Stimulated activated naive CD8-positive, alpha-beta T cell treated with anti-CD3 and anti-CD28 coated beads, Interleukin-15, Interleukin-2, amounts not matched to agents 100 ng/mL and 50 ng/mL, for 24 hours (primary cell): Measurements from ENCODE around the gene PIM3.
A peak's percentile ranks its signal among the peaks of the same experiment; 100 is the strongest.
"Not testable (repeated sequence)": the region's sequence is repeated elsewhere in the genome, so short reads cannot be mapped to it uniquely, and the experiment has no call there.

Source experiments
- H3K27ac Mint-ChIP-seq: one replicate; pipeline ENCODE4 v1.8.0; 2021; ENCODE audit warnings: mild to moderate bottlenecking, mixed read lengths
- H3K27me3 Mint-ChIP-seq: one replicate; pipeline ENCODE4 v1.8.0; 2021; ENCODE audit warnings: mixed read lengths
- H3K36me3 Mint-ChIP-seq: one replicate; pipeline ENCODE4 v1.8.0; 2021; ENCODE audit warnings: low read depth, mixed read lengths
- H3K4me1 Mint-ChIP-seq: one replicate; pipeline ENCODE4 v1.8.0; 2021; ENCODE audit warnings: low read depth, mixed read lengths
- H3K4me3 Mint-ChIP-seq: one replicate; pipeline ENCODE4 v1.8.0; 2021; ENCODE audit warnings: mild to moderate bottlenecking, mixed read lengths
- H3K9me3 Mint-ChIP-seq: one replicate; pipeline ENCODE4 v1.8.0; 2021; ENCODE audit warnings: mixed read lengths

PIM3 gene

DNA sequence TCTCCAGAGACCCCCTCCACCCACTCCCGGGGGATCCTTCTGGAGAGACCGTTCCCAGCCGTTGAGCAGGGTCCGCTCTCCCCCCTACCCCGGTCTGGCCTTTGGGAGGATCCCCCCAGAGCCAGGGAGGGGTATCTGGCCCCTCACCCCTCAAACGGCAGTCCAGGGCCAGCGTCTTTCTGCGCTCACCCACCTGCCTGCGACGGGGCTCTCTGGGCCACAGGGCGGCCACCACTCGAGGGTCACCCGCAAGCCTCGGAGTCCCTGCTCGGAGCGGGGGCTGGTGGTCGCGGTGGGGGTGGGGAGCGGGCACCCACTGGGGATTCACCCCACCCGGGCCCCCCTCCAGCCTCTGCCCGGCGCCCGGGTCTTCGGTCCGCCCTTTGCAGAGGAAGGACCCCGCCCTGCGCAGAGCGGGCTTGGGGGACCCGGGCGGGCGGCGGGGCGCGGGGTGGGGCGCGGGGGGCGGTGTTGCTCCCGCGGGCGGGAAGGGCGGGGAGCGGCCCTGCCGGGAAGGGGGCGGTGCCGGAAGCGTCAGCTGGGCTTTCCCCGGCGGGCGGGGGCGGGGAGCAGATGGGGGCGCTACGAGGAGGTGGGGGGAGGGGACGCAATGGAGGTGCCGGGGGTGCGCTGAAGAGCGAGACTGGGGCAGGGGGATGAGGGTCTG lies 25.5 kb upstream of the PIM3 start:
- Mint-ChIP-seq H3K4me1 (peaks cover 41% of the 10 kb centered on the region), H3K27ac (no peak overlapping the region), H3K9me3 (no peaks in the 10 kb centered on the region), H3K27me3 (no peaks in the 10 kb centered on the region), H3K4me3 (peak overlapping the region; percentile 53), H3K36me3 (no peaks in the 10 kb centered on the region)

DNA sequence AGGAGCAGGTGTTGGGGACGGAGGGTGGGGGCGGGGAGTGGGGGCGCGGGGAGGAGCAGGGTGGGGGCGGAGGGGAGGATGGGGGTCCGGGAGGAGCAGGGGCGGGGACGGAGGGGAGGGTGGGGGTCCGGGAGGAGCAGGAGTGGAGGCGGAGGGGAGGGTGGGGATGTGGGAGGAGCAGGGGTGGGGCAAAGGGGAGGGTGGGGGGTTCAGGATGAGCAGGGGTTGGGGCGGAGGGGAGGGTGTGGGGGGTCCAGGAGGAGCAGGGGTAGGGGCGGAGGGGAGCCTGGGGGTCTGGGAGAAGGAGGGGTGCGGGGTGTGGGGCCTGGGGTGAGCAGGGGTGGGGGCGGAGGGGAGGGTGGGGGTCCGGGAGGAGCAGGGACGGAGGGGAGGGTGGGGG lies 25.0 kb upstream of the PIM3 start:
- Mint-ChIP-seq H3K36me3 (no peaks in the 10 kb centered on the region), H3K9me3 (no peaks in the 10 kb centered on the region), H3K27me3 (no peaks in the 10 kb centered on the region), H3K4me3 (no peak overlapping the region), H3K4me1 (peaks cover 36% of the 10 kb centered on the region), H3K27ac (no peak overlapping the region)

DNA sequence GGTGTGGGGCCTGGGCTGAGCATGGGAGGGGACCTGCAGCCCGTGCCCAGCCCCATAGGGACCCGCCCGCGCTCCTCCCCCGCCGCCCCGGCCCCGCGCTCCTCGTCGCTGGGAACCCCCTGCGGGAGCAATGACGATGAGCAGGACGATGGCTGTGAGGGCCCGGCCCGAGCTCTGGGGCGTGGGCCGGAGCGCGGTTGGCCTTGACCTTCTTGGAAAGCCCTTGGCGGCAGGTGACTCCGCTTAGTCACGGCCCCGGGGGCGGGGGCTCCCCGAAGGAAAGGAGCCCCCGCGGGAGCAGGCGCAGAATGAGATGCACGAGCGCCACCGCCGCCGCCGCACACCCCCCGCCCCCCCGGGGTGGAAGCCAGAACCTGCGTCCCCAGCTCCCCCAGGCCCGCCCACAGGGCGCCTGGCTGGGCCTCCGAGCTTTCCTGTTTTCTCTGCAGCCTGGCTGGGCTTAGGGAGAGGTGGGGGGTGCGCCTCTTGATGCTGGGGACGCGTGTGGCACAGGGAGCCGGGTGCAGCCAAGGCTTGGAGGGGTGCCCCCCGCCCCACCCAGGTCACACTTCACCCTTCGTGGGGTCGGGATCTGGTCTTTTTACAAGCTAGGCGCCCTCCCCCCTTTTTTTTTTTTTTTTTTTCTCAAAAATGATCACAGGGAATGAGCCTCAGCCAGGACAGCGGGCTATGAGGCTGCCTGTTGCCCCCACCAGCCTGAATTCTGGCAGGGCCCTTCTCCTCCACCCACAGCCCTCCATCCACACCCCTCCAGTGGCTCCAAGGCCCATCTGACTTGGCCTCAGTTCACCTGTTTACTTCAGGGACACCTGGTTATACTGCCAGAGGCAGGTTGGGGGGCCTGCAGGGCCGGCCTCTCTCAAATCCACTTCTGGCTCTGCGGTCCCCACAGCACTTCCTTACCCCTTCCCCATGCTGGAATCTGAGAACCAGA lies 24.3 kb upstream of the PIM3 start:
- H3K27me3 Mint-ChIP-seq = no peaks in the 10 kb centered on the region
- peaks cover 28% of the 10 kb centered on the region for H3K4me1 Mint-ChIP-seq
- H3K9me3 Mint-ChIP-seq = no peaks in the 10 kb centered on the region
- no peaks in the 10 kb centered on the region for H3K36me3 Mint-ChIP-seq
- peak overlapping the region; percentile 83 for H3K27ac Mint-ChIP-seq
- peak overlapping the region; percentile 66 for H3K4me3 Mint-ChIP-seq

DNA sequence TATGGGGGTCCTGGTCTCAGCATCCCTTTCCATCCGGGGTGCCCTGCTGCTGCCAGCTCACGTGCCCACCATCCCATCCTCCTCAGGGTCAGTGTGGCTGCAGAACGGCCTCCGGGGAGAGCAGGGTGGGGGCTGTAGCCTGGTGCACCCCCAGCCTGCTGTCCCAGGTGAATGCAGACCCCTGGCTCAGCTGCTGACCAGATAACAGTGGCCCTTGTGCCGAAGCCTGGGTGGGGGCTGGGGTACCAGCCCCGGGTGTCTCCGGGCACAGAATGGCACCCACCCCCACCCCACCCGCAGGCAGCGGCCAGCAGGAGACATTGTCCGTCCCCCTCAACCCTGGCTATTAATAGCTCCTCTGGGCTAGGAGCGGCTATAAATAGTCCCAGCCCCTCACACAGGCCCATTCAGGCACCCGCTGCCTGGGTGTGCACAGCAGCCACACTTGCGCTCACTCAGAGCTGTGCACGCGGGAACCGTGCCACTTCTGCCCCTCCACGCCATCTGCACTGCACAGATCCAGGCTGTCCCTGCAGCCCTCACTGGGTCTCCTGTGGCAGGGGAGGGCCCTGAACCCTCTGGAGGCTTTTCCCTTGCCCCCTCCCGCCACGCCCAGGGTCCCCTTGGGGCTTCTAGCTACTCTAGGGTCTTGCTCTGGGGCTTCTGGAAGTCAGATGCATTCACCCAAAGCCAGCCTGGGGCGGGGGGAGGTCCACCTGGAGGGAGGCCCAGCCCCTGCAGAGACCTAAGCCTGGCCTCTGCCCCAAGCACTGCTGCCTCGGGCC lies 23.4 kb upstream of the PIM3 start:
- H3K27me3 Mint-ChIP-seq = no peaks in the 10 kb centered on the region
- H3K4me1 Mint-ChIP-seq = peaks cover 23% of the 10 kb centered on the region

DNA sequence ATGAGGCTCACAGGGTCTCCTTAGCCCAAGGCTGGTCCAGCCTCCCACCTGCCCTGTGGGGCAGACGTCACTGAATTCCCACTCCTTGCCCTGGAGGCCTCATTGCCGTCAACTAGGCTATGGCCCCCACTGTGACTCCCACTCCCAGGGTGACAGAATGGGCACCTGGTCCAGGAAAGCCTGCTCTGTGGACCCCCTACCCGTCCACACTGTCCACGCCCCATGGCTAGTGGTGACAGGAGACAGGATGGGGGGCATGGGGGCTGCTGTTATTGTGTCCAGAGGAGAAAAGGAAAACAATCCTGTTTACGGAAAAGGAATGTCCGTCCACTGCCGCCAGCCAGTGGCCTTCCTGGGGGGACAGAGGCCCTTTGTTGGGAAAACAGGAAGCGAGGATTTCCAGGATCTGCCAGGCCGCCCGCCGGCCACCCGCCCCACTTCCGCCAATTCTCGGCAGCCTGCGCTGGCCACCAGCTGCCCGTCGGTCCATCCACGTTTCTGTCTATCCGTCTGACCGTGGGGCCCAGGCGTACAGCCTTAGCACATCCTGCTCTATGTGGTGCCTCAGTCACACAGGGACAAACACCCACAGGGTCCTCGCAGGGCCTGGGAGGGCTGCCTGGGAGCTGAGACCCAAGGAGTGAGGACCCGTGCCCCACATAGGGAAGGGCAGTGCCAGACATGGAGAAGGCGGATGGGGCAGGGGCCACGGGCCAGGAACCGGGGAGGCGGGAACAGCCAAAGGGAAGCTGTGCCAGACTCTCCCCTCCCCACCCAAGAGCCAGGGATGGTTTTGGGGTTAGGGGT lies 22.6 kb upstream of the PIM3 start:
- H3K27ac Mint-ChIP-seq = no peak overlapping the region
- no peaks in the 10 kb centered on the region for H3K9me3 Mint-ChIP-seq
- H3K36me3 Mint-ChIP-seq = no peaks in the 10 kb centered on the region
- H3K4me1 Mint-ChIP-seq = peaks cover 19% of the 10 kb centered on the region
- H3K4me3 Mint-ChIP-seq = no peak overlapping the region
- H3K27me3 Mint-ChIP-seq = no peaks in the 10 kb centered on the region

More for the DNA sequence above, 23.4 kb upstream of the PIM3 start:
- H3K36me3 Mint-ChIP-seq = no peaks in the 10 kb centered on the region
- peak overlapping the region; percentile 66 for H3K4me3 Mint-ChIP-seq
- H3K27ac Mint-ChIP-seq = peak overlapping the region; percentile 83
- no peaks in the 10 kb centered on the region for H3K9me3 Mint-ChIP-seq

DNA sequence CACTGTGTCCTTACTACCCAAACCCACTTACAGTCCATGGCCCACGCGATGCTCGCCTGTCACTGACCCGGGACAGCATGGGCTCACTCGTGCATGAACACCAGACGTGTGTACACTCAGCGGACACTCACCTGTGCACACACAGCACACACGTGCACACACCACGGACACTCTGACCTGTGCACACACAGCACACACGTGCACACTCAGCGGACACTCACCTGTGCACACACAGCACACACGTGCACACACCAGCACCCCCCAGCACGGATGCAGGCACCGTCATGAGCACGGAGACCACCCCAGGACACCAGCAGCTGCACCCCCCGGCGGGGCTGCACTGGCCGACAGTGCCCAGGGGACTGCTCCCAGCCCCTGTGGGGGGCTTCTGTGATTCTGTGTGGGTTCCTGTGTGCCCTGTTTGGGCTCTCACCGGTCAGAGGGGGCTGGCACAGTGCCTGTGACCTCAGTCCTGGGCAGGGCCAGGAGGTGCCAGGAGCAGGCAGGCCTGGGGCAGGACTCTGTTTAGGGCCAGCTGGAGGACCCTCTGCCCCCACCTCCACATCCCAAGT lies 21.9 kb upstream of the PIM3 start:
- Mint-ChIP-seq H3K36me3 (no peaks in the 10 kb centered on the region), H3K9me3 (no peaks in the 10 kb centered on the region), H3K4me3 (no peak overlapping the region), H3K4me1 (peaks cover 13% of the 10 kb centered on the region), H3K27ac (no peak overlapping the region), H3K27me3 (no peaks in the 10 kb centered on the region)

DNA sequence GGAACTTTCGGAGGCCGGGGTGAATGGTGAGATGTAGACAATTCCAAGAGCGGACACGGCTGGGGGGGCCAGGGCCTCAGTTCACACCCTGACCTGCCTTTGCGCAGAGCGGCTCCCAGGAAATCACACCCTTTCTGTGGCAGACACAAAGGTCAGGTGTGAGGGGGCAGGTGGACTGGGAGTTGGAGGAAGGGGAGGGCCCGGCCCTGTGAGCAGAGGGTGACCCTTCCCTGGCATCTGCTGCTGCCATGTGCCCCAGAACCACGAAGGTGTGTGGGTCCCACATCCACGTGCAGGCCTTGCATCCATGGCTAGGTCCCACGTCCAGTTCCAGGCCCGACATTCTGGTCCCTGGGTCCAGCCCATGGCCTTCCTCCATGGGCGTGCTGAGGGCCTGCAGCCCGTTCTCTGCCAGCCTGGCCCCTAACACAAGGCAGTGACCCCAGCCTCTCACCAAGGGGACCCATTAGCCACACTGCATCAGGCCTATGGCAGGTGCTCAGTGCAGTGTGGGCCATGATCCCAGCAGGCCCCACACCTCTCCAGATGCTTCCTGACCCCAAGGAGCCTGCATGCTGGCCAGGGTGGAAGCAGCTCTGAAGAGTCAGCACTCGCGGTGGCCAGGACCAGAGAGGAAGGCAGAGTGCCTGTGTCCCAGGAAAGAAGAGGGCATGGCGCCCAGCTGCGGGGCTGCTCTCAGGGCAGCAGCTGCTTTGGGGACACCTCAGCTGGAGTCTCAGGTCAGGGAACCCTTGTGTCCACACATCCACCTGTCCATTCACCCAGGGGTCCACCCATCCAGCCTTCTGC lies 18.9 kb upstream of the PIM3 start:
- no peaks in the 10 kb centered on the region for H3K9me3 Mint-ChIP-seq
- no peak overlapping the region for H3K27ac Mint-ChIP-seq
- no peaks in the 10 kb centered on the region for H3K36me3 Mint-ChIP-seq
- H3K4me1 Mint-ChIP-seq = peaks cover 13% of the 10 kb centered on the region
- no peaks in the 10 kb centered on the region for H3K27me3 Mint-ChIP-seq
- H3K4me3 Mint-ChIP-seq = no peak overlapping the region

DNA sequence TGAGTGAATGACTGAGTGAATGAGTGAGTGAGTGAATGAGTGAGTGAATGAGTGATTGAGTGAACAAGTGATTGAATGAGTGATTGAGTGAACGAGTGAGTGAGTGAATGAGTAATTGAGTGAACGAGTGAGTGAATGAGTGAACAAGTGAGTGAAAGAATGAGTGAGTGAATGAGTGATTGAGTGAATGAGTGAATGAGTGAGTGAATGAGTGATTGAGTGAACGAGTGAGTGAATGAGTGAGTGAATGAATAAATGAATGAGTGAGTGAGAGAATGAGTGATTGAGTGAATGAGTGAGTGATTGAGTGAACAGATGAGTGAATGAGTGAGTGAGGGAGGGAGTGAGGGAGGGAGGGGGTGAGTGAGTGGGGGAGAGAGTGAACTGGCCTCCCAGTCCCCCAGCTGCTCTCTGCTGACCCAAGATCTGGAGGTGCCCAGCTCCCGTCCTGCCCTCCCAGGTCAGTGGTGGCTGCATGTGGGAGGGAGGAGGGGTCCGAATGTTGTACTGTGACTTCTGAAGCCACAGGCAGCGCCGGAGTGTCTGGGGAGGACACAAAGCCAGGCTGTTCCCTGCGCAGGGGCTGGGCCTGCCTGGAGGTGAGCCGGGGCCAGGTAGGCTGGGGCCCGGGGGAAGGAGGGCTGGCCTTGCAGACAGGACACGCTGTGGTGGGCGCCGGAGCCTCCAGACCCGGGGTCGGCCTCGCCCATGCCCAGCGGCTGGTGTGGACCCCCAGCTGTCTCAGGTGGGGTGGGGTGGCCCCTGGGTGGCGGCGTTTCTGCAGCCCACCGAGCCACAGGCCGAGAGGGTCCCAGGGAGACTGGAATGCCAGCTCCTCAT lies 17.8 kb upstream of the PIM3 start:
- no peaks in the 10 kb centered on the region for H3K9me3 Mint-ChIP-seq
- no peaks in the 10 kb centered on the region for H3K36me3 Mint-ChIP-seq
- H3K27ac Mint-ChIP-seq = no peak overlapping the region
- H3K4me1 Mint-ChIP-seq = peaks cover 6% of the 10 kb centered on the region
- no peaks in the 10 kb centered on the region for H3K27me3 Mint-ChIP-seq
- no peak overlapping the region for H3K4me3 Mint-ChIP-seq

DNA sequence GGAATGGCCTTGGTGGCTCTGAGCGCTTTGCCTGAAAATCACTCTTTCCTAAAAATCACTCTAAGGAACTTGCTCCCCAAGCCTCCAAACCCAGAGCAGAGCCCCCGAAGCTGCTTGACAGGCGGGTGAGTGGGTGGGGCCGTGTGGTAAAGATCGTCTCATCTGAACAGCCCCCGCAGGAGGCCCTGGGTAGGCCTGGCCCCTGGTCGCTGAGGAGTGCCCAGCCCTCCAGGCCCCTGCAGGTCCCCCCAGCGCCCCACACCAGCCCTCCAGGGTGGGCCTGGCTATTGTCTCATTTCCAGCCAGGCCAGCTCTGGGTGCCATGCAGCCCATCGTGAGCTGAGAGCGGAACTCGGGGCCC lies 17.2 kb upstream of the PIM3 start:
- Mint-ChIP-seq H3K27me3 (no peaks in the 10 kb centered on the region), H3K36me3 (no peaks in the 10 kb centered on the region), H3K9me3 (no peaks in the 10 kb centered on the region), H3K4me3 (no peak overlapping the region), H3K4me1 (peaks cover 6% of the 10 kb centered on the region), H3K27ac (no peak overlapping the region)

DNA sequence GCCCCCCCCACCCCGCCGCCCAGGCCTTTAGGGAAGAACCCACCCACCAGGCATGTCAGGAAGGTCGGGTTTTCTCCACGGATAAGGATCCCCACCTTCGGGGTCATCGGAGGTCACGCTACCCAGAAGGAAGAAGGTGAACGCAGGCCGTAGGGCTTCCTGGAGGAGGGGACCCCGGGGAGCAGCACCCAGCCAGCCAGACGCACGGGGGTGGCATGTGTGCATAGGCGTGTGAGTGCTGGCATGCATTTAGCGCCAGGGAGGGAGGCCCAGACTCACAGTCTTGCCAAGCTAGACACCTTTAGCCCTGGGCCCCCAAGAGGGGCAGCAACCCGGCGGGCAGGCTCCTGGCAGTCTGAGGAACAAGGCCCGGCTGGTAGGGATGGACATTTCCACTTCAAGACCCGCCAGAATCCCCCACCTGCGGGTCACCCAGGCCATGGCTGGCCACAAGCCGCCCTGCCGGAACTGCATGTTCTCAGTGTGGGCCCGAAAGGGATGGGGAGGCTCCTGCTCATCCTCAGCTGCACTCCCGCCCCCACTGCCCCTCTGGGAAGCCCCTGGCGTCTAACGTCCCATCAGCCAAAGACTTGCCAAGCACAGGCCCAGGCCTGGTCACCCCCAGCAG lies 16.7 kb upstream of the PIM3 start:
- Mint-ChIP-seq H3K4me3 (no peak overlapping the region), H3K27me3 (no peaks in the 10 kb centered on the region), H3K9me3 (no peaks in the 10 kb centered on the region), H3K27ac (no peak overlapping the region), H3K4me1 (peaks cover 6% of the 10 kb centered on the region), H3K36me3 (no peaks in the 10 kb centered on the region)

DNA sequence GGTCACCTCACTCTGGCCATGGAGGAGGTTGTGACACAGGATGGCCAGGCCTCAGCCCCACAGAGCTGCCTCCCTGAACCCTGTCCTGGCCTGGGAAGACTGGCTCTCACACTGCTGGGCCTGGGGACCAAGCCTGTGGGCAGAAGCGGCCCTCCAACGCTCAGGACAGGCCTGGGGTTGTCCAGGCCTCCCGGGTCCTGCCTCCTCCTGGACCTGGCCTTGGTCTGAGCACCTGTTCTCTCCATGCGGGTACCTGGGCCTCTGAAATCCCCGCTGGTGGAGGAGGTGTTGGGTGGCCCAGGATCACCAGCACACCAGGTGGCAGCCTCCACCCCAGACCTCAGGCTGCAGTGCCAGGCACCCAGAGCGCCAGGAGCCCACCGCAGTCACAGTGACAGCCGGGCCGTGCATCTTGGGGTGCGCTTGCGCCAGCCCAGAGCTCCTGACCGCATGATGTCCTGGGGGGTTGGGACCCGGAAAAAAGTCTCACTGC lies 16.1 kb upstream of the PIM3 start:
- Mint-ChIP-seq H3K4me3 (no peak overlapping the region), H3K27me3 (no peaks in the 10 kb centered on the region), H3K36me3 (no peaks in the 10 kb centered on the region), H3K27ac (no peak overlapping the region), H3K9me3 (no peaks in the 10 kb centered on the region), H3K4me1 (peaks cover 6% of the 10 kb centered on the region)

DNA sequence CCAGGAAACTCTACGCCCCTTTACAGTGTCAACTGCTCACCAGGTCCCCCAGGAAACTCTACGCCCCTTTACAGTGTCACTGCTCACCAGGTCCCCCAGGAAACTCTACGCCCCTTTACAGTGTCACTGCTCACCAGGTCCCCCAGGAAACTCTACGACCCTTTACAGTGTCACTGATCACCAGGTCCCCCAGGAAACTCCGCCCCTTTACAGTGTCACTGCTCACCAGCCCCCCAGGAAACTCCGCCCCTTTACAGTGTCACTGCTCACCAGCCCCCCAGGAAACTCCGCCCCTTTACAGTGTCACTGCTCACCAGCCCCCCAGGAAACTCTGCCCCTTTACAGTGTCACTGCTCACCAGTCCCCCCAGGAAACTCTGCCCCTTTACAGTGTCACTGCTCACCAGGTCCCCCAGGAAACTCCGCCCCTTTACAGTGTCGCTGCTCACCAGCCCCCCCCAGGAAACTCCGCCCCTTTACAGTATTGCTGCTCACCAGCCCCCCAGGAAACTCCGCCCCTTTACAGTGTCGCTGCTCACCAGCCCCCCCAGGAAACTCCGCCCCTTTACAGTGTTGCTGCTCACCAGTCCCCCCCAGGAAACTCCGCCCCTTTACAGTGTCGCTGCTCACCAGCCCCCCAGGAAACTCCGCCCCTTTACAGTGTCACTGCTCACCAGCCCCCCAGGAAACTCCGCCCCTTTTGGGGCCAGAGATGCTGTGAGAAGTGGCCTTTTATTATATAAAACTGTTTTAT lies 15.4 kb upstream of the PIM3 start:
- not testable (repeated sequence) for H3K9me3 Mint-ChIP-seq, H3K27me3 Mint-ChIP-seq, H3K4me1 Mint-ChIP-seq, H3K36me3 Mint-ChIP-seq, H3K4me3 Mint-ChIP-seq
- H3K27ac Mint-ChIP-seq = peak overlapping the region; percentile 52
